RWPE1 (cell line): Measurements from ENCODE around the gene OR10X1.

Experiments
- CTCF ChIA-PET: fragments of 350-600 bp; sonication (Branson Sonifier 250); formaldehyde crosslinking; extraction: SDS; loops from one replicate; lab custom pipeline; 2021; lab: Yijun Ruan, JAX
- POLR2A ChIA-PET: fragments of 400-600 bp; formaldehyde crosslinking; extraction: SDS; loops from one replicate; lab custom pipeline; 2020; ENCODE audit warnings: antibody characterized with exemption; ENCODE audit not compliant: low non-redundant PET; lab: Yijun Ruan, JAX
- DNase-seq: peaks from one replicate; pipeline ENCODE4 v3.0.0; 2012; ENCODE audit warnings: low spot score
- H3K27ac ChIP-seq: fragments of 450-650 bp; 2 replicates; pipeline ENCODE4 v1.5.1; 2017
- TF ChIP-seq, protein P1 (sequence below): fragments of 450-650 bp; conservative IDR thresholded peaks from 2 replicates; pipeline ENCODE4 v1.5.1; 2017; ENCODE audit warnings: low read depth, mild to moderate bottlenecking

OR10X1 gene

GRCh38 chr1:158559696-158560095 is 20.0 kb downstream of the OR10X1 start:
- POLR2A ChIA-PET = no interaction called here
- TF ChIP-seq, protein P1, sequence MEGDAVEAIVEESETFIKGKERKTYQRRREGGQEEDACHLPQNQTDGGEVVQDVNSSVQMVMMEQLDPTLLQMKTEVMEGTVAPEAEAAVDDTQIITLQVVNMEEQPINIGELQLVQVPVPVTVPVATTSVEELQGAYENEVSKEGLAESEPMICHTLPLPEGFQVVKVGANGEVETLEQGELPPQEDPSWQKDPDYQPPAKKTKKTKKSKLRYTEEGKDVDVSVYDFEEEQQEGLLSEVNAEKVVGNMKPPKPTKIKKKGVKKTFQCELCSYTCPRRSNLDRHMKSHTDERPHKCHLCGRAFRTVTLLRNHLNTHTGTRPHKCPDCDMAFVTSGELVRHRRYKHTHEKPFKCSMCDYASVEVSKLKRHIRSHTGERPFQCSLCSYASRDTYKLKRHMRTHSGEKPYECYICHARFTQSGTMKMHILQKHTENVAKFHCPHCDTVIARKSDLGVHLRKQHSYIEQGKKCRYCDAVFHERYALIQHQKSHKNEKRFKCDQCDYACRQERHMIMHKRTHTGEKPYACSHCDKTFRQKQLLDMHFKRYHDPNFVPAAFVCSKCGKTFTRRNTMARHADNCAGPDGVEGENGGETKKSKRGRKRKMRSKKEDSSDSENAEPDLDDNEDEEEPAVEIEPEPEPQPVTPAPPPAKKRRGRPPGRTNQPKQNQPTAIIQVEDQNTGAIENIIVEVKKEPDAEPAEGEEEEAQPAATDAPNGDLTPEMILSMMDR = no peak
- no peak for DNase-seq
- H3K27ac ChIP-seq = no peak overlapping the region
- CTCF ChIA-PET = no interaction called here

DNA sequence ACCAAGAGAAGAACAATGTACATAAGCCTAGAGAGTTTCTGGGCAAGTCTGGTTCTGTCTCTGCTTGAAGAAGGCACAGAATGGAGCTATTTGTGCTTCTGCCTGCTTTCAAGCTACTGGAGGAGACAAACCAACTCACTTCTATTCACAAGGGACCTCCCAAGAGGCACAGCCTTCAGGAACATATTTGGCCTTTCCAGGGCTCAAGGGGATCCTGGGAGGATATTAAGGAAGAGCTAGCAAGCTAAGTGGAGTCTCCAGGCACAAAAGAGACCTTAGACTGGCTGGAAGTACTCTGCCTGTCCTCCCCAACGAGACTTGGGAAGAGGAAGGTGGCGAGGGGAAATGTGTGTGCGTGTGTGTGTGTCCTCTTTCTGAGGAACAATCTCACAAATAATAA is 25.3 kb downstream of the OR10X1 start, which contains the start of gene OR6Y1:
OR6Y1 (minus strand) TSS at position 54 of the 400 bp plus-strand sequence. CDS start 6,300 bp downstream, outside the sequence.
- TF ChIP-seq, protein P1 = no peak
- no peak within 1 kb of the TSS for H3K27ac ChIP-seq
- POLR2A ChIA-PET = no interaction called here
- CTCF ChIA-PET = no interaction called here
- DNase-seq = no peak

GRCh38 chr1:158552296-158552695 is 27.4 kb downstream of the OR10X1 start:
- H3K27ac ChIP-seq = no peak overlapping the region
- CTCF ChIA-PET = interaction anchor here (0.5 to 0.7 kb wide), 2 partner anchors 22 to 57 kb away, joined by 5 to 6 read pairs; no protein-coding TSS in a partner anchor
- POLR2A ChIA-PET = no interaction called here
- TF ChIP-seq, protein P1 = no peak
- no peak for DNase-seq

GRCh38 chr1:158547533-158547932 is 32.2 kb downstream of the OR10X1 start:
- DNase-seq = no peak
- CTCF ChIA-PET = interaction anchor here (0.6 kb wide), 1 partner anchor 318 kb away, joined by 4 read pairs; no protein-coding TSS in a partner anchor
- POLR2A ChIA-PET = no interaction called here
- no peak overlapping the region for H3K27ac ChIP-seq
- TF ChIP-seq, protein P1 = no peak

DNA sequence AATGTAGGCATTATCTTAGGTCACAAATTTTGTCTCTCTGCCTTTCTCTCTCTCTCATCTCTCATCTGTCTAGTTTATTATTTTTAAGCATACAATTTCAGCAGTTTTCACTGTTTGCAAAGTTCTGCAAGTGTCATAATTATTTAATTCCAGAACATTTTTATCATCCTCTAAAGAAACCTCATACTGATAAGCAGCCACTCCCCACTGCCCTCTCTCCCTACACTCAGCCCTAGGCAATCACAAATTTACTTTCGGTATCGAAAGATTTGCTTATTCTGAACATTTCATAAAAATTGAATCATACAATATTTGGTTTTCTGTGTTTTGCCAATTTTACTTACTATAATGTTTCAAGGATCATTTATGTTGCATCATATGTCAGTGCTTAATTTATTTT is 42.1 kb downstream of the OR10X1 start:
- DNase-seq = no peak
- POLR2A ChIA-PET = no interaction called here
- CTCF ChIA-PET = no interaction called here

DNA sequence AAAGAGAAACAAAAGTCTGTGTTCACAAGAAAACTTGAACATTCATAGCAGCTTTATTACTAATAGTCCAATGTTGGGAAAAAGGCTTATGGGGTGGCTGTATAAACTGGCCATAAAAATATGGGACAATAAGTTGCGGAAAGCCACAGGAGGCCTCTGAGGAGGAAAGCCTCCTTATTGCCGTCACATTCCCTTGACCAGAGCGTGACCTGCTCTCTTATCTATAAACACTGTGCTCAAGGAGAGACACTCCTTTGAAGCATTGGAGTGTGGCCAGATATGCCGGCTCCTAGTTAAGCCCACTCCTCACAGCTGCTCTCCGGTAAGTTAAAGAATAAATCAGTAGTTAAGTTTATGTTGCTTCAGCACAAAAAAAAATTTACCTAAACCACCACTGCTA is 45.2 kb downstream of the OR10X1 start:
- ChIA-PET POLR2A (interaction anchor here (0.7 kb wide), 1 partner anchor 432 kb away, joined by 3 read pairs; no protein-coding TSS in a partner anchor), CTCF (no interaction called here)
- H3K27ac ChIP-seq = no peak overlapping the region
- TF ChIP-seq, protein P1 = no peak
- DNase-seq = no peak

More for the DNA sequence above, 42.1 kb downstream of the OR10X1 start:
- no peak overlapping the region for H3K27ac ChIP-seq
- TF ChIP-seq, protein P1 = no peak
